Esophagus muscularis mucosa (tissue), 4 donors: Measurements from ENCODE around the gene NRAP.

Experiments
- EP300 ChIP-seq: sonication (generic); formaldehyde crosslinking; IDR thresholded peaks from one replicate; pipeline ENCODE4 v1.6.1; 2017; ENCODE audit warnings: antibody characterized with exemption
- POLR2A ChIP-seq: fragments of 450-650 bp; IDR thresholded peaks from one replicate; pipeline ENCODE4 v1.6.1; 2017; ENCODE audit warnings: antibody characterized with exemption, moderate library complexity, mild to moderate bottlenecking, low read depth
- POLR2AphosphoS5 ChIP-seq, 2 donors: sonication (generic); formaldehyde crosslinking; IDR thresholded peaks; one replicate each; pipeline ENCODE4 v1.6.1; 2017; ENCODE audit warnings: antibody characterized with exemption in 2 of 2
- TF ChIP-seq, protein P1 (sequence below), 3 experiments: fragments of 200-600 bp in 2 of 3; fragments of 450-650 bp in 1 of 3; sonication (generic) in 2 of 3; IDR thresholded peaks; one replicate each; pipeline ENCODE4 v1.5.1; 2017 to 2019; ENCODE audit warnings: antibody characterized with exemption in 3 of 3, mild to moderate bottlenecking in 2 of 3, moderate library complexity in 1 of 3

DNA sequence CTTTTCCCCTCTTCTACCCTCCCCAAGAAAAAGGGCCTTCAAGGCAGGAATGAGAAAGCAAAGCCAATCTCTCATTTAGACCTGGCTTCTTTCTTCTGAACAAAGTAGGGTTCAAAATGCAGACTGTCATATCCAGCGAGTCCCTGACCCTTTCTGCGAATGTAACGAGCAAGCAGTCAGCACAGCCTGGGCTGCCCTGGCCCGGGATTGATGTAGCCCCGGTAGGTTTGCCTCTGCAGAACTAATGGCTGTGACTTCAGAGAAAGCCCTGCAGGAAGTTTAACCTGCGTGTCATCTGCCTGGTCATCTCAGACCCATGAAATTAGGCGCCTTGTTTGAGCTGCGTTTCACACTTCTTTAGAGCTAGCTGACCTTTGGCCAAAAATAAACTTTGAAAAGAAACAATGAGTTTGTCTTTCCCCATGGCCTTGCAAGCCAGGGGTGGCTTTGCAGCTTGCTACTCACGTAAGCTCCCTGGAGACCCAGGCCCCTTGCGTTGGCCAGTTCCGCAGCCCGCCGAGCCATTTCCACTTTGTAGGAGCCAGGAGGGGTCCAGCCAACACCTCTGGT lies 74.6 kb downstream of the NRAP start:
- TF ChIP-seq POLR2A = no peak
- TF ChIP-seq, protein P1, sequence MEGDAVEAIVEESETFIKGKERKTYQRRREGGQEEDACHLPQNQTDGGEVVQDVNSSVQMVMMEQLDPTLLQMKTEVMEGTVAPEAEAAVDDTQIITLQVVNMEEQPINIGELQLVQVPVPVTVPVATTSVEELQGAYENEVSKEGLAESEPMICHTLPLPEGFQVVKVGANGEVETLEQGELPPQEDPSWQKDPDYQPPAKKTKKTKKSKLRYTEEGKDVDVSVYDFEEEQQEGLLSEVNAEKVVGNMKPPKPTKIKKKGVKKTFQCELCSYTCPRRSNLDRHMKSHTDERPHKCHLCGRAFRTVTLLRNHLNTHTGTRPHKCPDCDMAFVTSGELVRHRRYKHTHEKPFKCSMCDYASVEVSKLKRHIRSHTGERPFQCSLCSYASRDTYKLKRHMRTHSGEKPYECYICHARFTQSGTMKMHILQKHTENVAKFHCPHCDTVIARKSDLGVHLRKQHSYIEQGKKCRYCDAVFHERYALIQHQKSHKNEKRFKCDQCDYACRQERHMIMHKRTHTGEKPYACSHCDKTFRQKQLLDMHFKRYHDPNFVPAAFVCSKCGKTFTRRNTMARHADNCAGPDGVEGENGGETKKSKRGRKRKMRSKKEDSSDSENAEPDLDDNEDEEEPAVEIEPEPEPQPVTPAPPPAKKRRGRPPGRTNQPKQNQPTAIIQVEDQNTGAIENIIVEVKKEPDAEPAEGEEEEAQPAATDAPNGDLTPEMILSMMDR (IDR thresholded peaks at IDR 0.05) = no peak
- TF ChIP-seq EP300 = no peak
- TF ChIP-seq POLR2AphosphoS5 (IDR thresholded peaks at IDR 0.05) = no peak
